BE2C (cell line): Measurements from ENCODE around the gene SLC66A1.

Experiments
- DNase-seq: peaks from one replicate; pipeline ENCODE4 v3.0.0-alpha.2; 2020
- H3K27me3 ChIP-seq: fragments of 250-450 bp; sonication (Bioruptor Pico); 2 replicates; pipeline ENCODE4 v1.5.1; 2020; ENCODE audit warnings: mild to moderate bottlenecking
- H3K36me3 ChIP-seq: fragments of 250-450 bp; sonication (Bioruptor Pico); 2 replicates; pipeline ENCODE4 v1.5.1; 2020; ENCODE audit warnings: mild to moderate bottlenecking
- H3K4me1 ChIP-seq: fragments of 250-450 bp; sonication (Bioruptor Pico); 2 replicates; pipeline ENCODE4 v1.5.1; 2020
- H3K4me3 ChIP-seq: 2 replicates; pipeline ENCODE4 v1.5.1; 2011; ENCODE audit warnings: low read depth, low read length
- H3K9me3 ChIP-seq: fragments of 250-450 bp; sonication (Bioruptor Pico); 2 replicates; pipeline ENCODE4 v1.5.1; 2020
- CTCF ChIP-seq: IDR thresholded peaks from 2 replicates; pipeline ENCODE4 v1.5.1; 2012; ENCODE audit warnings: mild to moderate bottlenecking, low read depth, low read length

The SLC66A1 gene

GRCh38 chr1:19365721-19366120, 53.6 kb downstream of the SLC66A1 start:
- no peak overlapping the region for H3K4me3 ChIP-seq
- no peaks in the 10 kb centered on the region for H3K36me3 ChIP-seq
- no peak for DNase-seq
- no peaks in the 10 kb centered on the region for H3K4me1 ChIP-seq
- no peaks in the 10 kb centered on the region for H3K27me3 ChIP-seq
- TF ChIP-seq CTCF, result no peak
- H3K9me3 ChIP-seq, result no peaks in the 10 kb centered on the region

- TF ChIP-seq CTCF, result no peak
- no peak for DNase-seq
- Histone ChIP-seq H3K27me3 (no peaks in the 10 kb centered on the region), H3K9me3 (no peaks in the 10 kb centered on the region), H3K4me3 (no peak overlapping the region), H3K4me1 (no peaks in the 10 kb centered on the region), H3K36me3 (no peaks in the 10 kb centered on the region)
Observed at GRCh38 chr1:19366599-19367536, 54.7 kb downstream of the SLC66A1 start.

- Histone ChIP-seq H3K4me1 (no peaks in the 10 kb centered on the region), H3K36me3 (no peaks in the 10 kb centered on the region), H3K4me3 (no peak overlapping the region), H3K27me3 (no peaks in the 10 kb centered on the region), H3K9me3 (no peaks in the 10 kb centered on the region)
- TF ChIP-seq CTCF, result no peak
- DNase-seq, result no peak
Observed at GRCh38 chr1:19367584-19368041, 55.5 kb downstream of the SLC66A1 start.

GRCh38 chr1:19368050-19368449, 55.9 kb downstream of the SLC66A1 start:
- H3K27me3 ChIP-seq, result no peaks in the 10 kb centered on the region
- no peak for DNase-seq
- TF ChIP-seq CTCF, result no peak
- H3K4me1 ChIP-seq, result no peaks in the 10 kb centered on the region
- H3K9me3 ChIP-seq, result no peaks in the 10 kb centered on the region
- no peaks in the 10 kb centered on the region for H3K36me3 ChIP-seq
- H3K4me3 ChIP-seq, result no peak overlapping the region

GRCh38 chr1:19368964-19369363, 56.8 kb downstream of the SLC66A1 start:
- no peaks in the 10 kb centered on the region for H3K4me1 ChIP-seq
- H3K27me3 ChIP-seq, result no peaks in the 10 kb centered on the region
- TF ChIP-seq CTCF, result no peak
- no peaks in the 10 kb centered on the region for H3K9me3 ChIP-seq
- no peak overlapping the region for H3K4me3 ChIP-seq
- DNase-seq, result no peak
- no peaks in the 10 kb centered on the region for H3K36me3 ChIP-seq
